GM19240 (cell line): ENCODE data around the gene CPAMD8.
"Not testable (repeated sequence)": the region's sequence is repeated elsewhere in the genome, so short reads cannot be mapped to it uniquely, and the experiment has no call there.

Experiments used
- DNase-seq: peaks from one replicate; pipeline ENCODE4 v3.0.0; 2011; ENCODE audit warnings: low spot score; ENCODE audit not compliant: insufficient read length

CPAMD8 gene

DNA sequence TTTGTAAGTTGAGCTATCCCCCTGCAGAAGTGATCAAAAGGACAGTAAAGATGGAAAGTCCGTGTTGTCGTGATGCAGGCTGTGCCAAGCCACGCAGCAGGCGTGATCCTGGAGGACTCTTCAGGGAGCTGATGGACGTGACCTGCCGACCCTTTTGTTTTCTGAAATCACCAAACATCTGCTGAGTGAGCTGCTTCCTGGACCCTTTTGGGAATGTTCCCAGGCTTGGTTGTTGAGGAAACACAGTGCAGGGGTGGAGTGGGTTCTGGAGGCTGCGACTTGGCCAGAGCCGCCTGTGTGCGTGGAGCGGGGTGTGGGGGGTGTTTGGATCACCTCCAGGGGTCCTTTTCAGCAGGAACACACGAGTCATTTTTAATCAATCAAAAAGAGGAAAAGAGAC lies 15.4 kb upstream of the CPAMD8 start:
- DNase-seq: no peak

DNA sequence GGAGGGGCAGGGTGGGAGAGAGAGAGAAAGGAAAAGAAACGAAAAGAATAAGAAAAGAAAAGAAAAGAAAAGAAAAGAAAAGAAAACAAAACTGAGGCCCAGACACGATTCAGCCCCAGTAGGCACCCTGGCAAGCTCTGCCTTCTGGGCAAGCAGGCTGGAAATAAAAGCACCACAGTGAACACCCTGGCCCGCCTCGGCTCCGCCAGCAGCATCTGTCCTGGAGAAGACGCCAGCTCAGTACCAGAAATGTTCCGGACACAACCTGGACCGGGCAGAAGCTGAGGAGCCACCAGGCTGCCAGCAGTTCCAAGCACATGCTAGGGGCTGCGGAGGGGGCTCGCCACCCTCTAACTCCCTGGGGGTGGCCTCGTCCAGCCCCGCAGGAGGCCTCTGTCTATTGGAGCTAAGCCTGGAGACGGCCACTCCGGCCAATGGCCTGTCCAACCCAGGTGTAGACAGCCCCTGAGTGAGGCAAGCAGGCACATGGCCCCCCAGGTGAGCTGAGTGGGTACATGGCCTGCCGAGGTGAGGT lies 11.4 kb upstream of the CPAMD8 start:
- DNase-seq: no peak

DNA sequence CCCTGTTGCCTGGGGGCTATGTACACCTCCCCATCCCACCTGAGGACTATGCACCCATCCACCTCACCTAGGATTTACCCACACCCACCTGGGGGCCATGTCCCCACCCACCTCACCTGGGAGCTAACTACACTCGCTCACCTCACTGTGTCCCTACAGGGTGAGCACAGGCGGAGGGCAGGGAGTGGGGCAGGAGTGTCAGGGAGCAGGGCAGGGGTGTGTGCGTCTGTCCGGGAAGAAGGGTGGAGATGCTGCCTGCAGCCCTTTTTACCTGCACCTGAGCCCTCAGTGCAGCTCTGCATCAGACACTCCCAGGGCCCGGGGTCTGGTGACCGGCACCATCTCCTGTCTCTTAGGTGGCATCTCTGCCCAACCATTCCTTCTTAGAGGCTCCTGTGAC lies 10.6 kb upstream of the CPAMD8 start:
- DNase-seq: no peak

DNA sequence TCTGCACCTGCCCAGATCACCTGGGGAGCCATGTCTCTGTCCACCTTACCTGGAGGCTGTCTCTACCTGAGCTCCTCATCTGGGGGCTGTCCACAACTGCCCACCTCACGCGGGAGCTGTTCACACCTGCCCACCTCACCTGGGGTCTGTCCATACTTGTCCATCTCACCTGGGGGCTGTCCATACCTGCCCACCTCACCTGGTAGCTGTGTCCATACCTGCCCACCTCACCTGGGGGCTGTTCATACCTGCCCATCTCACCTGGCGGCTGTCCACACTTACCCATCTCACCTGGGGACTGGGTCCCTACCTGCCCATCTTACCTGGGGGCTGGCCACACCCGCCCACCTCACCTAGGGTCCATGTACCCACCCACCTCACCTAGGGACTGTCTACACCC lies 10.0 kb upstream of the CPAMD8 start:
- no peak for DNase-seq

DNA sequence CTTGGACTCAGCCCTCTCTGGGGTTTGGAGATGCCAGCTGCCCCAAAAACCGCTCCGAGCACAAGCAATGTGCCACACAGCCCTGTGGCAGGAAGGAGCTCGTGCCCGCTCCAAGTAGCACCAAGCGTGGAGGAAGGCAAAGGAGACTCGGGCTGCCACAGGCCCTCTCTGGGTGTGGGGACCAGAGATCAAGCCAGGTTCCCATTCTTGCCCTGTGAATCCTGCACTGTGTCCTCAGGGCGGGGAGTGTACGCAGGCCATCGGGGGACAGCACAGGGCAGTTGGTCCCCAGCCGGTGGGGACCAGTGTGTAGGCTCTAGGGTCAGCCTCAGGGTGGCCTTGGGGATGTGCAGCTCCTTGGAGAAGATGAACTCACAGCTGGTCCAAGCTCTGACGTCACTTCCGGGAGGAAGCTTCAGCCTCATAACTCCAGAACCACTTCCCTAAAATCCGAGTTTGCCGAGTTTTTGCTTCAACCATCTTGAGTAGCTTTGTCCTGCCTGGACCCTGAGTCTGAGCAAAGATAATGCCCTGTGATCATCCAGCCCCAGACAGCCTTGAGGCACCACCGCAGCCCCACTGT lies 9.3 kb upstream of the CPAMD8 start:
- DNase-seq: no peak

DNA sequence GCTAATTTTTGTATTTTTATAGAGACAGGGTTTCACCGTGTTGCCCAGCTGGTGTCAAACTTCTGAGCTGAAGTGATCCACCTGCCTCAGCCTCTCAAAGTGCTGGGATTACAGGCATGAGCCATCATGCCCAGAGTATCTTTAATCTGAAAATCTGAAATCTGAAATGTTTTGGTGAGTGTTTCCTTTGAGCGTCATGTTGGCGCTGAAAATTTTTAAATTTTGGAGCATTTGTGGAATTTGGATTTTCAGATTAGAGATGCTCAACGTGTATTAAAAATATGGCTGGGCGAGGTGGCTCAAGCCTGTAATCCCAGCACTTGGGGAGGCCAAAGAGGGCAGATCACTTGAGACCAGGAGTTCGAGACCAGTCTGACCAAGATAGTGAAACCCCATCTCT lies 5.1 kb upstream of the CPAMD8 start:
- no peak for DNase-seq

DNA sequence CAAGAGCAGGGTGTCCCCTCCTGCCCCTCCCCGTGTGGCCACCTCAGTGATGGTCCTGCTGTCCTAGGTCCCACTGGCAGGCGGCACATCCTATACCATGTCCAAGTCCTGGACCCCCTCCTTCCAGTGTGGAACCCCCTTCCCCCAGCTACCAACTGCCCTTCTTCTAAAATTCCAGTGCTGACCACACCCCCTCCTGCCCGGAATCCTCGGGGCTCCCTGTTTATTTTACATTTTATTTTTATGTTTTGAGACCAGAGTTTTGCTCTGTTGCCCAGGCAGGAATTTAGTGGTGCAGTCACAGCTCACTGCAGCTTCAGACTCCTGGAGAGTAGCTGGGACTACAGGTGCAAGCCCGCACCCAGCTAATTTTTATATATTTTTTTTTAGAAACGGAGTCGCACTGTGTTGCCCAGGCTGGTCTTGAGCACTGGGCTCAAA lies 945 bp upstream of the CPAMD8 start:
- no peak for DNase-seq

DNA sequence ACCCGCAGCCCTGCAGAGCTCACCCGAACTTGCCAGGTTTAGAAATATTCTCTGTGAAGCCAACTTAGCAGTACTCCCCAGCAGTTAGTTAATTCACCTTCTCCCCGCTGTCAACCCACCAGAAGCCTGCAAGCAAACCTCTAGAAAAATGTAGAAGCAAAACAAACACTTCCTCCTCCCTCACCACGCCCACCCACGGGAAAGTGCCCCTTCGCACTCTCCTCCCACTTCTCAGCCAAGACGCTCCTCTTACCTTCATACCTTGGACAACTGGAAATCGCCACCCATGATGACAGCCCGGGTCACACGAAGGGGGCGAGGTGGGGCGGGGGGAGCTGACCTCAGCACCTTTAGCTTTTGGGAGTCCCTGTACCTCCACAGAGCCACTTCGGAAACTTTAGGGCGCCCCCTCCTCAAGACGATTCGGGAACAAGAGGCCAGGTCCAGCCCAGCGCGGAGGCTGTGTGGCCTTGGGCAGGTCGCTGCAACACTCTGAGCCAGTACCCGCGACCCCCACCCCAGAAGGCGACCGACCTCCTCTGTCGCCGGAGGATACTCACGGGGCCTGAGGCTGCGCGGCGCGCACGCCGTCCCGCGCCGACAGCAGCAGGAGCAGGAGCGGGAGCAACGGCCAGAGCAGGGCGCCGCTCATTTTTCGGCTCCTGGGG lies 485 bp downstream of the CPAMD8 start:
- DNase-seq: no peak

DNA sequence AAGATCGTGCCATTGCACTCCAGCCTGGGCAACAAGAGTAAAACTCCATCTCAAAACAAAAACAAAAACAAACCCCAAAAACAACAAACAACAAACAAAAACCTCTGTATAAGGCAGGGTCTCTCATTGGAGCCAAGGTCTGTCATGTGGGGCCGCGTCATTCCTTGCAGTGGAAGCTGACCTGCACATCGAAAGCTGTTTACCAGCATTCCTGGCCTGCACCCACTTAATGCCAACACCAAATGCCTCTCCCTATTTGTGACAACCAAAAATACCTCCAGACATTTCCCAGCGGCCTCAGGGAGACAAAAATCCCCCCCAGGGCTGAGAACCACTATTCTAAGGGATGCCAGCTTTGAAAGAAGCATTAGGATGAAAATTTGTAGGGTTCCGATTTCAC lies 1.2 kb downstream of the CPAMD8 start:
- DNase-seq: no peak

DNA sequence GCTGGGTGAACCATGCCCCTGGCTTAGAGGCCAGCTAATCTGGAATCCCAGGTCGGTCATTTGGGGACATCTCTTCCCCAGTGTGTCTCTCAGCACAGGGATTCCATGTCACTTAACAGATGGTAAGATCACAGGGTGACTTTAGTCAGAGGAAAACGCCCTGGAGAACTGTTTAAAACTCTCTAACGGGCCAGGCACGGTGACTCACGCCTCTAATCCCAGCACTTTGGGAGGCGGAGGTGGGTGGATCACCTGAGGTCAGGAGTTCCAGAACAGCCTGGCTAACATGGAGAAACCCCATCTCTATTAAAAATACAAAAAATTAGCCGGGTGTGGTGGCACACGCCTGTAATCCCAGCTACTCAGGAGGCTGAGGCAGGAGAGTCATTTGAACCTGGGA lies 1.7 kb downstream of the CPAMD8 start:
- DNase-seq: not testable (repeated sequence)

DNA sequence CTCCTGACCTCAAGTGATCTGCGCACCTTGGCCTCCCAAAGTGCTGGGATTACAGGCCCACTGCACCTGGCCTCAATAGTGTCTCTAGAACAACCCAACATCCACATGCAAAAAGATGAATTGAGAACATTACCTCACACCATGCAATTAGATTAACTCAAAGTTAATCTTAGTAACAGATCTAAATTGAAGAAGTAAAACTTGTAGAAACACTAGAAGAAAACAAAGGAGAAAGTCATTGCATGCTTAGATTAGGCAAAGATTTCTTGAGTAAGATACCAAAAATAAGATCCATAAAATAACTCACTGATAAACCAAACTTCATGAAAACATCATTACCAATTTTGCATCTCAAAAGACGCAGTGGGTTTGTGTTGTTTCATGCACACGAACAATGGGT lies 2.8 kb downstream of the CPAMD8 start:
- DNase-seq: no peak

DNA sequence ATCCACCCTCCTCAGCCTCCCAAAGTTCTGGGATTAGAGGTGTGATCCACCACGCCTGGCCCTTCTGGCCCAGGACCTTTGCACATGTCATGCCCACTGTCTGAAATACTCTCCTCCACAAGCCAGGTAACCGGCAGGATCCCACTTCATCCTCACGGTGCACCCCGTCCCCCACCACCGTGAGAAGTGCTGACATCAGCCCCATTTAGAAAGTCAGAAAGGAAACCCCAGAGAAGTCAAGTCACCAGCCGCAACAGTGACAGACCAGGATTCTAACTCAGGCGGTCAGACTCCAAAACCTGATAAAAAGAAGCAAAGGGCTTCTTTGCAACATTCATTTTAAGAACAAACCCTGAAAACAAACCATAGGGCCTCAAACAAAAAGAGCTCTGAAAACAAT lies 3.9 kb downstream of the CPAMD8 start:
- no peak for DNase-seq

DNA sequence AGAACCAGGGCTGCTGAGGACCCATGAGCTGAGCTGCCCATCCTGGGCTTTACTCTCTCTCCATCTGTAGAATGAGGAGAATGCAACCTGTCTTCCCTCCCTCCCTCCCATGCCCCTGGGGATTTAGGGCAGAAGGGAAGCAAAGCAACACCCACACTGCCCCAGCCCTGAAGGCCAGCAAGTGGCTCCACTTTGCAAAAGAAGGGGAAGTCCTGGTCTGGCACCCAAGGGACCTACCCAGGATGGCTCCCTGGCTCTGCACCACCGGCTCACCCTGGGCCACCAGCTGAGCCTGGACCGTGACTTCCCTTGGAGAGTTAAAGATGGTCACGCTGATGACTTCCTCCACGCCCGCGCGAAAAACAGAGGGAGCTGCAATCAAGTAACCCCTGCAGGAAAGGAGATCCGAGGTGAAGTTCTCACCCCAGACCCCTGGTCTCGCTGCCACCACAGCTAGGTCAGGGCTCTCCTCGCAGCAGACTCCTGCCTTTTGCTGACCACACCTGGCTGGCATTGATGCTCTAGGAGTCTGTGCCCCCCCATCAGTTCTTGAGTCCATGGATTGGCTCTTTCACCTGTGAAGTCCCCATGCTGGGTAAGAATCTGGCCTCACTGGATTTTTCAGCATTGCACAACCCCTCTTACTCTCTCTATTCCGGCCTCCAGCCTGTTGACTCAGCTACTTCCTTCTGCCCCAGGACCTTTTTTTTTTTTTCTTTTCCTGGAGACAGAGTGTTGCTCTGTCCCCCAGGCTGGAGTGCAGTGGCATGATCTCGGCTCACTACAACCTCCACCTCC lies 4.6 kb downstream of the CPAMD8 start:
- no peak for DNase-seq

DNA sequence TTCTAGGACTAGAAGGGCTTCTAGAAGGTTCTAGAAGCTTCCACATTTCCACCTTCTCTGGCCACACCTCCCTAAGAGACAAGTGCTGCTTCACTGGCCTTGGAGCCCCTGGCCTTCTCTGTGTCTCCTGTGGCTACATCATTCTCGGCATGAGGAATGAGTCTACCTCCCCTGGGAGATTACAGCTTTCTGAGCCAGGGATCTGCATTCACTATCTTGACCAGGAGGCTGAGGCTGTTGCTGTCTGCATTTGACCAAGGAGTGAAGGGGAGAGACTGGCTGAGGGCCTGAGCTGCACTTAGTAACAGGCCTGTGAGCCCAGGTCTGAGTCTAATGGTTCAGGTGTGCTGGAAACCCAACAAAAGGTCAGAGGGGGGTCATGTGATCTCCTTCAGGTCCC lies 5.3 kb downstream of the CPAMD8 start:
- DNase-seq: no peak

DNA sequence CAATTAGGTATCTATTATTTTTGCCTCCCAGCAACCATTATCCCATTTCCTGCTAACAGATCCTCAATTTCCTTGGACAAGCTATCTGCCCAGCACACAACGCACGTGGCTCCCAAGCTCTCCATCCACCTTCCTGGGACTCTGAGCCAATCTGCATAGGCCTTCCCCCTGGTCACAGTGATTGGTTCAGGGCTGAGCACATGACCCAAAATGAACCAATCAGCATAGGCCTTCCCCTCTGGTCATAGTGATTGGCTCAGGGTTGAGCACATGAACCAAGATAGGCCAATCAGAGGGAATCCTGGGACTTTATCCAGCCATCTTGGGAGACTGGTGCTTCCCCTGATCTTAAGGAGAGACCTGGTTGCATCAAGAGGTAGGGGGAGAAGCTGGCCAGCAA lies 5.8 kb downstream of the CPAMD8 start:
- DNase-seq: no peak

DNA sequence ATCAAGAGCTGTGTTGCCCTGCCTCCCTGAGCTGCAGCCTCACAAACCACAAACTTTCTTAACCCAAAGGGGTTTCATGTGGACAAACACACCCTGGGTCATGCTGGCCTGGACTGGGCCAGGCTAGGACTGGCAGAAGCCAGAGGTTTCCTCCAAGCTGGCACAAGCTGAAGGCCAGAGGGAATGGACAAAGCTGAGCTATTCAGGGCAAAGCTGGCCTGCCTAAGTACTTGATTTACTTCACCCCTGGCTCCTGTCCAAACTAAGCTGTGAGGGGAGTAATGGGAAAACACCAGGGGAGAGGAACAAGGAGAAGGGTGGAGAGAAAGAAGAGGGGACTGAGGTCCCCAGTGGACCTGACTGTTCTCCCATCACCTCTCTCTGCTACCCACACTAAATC lies 6.2 kb downstream of the CPAMD8 start:
- DNase-seq: no peak

DNA sequence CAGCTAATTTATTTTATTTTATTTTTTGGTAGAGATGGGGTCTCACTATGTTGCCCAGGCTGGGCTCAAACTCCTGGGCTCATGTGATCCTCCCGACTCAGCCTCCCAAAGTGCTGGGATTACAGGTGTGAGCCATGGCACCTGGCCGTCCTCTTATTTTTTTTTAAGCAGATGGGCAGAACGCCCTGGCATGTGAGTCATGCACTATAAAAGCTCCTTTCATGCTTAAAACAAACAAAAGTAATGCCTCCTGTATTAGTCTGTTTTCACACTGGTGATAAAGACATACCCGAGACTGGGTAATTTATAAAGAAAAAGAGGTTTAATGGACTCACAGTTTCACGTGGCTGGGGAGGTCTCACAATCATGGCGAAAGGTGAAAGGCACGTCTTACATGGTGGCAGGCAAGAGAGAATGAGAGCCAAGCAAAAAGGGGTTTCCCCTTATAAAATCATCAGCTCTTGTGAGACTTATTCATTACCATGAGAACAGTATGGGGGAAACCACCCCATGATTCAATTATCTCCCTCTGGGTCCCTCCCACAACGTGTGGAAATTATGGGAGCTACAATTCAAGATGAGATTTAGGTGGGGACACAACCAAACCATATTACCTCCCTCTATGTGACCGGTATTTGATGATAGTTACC lies 12.3 kb downstream of the CPAMD8 start:
- not testable (repeated sequence) for DNase-seq

DNA sequence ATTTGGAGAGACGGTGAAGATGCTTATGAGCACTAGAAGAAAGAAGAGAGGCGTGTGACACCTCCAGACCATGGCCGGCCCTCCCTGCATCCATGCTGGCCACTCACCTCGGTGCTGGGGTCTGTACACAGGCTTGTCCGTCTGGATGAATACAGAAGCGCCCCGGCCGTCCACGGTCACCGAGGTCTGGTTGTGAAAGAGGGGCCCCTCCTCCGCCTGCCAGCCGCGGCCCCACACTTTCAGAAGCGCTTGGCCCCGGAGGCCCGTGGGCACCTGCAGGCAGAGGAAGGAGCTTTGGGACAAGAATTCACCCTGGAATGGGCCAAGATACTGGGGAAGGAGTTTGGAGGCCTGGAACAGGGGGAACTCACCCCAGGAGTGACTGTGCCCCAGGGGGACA lies 15.1 kb downstream of the CPAMD8 start:
- no peak for DNase-seq

DNA sequence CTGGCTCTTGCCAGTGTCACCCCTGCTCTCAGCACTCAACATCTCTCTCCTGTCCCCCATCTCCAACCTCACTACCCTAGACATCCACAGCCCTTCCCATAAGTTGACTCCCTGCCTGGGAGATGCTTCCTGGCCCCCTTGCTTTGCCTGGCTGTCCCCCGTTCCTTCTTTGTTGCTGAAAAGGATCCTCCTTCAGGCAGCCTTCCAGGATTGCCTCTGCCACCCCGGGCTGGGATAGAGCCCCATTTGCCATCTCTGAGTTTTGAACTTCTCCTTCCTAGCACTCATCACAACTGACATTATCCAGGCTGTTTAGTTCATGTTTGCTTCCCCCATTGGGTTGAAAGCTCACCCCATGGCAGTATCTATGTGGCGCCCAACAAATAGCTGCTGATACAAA lies 20.0 kb downstream of the CPAMD8 start:
- DNase-seq: no peak

DNA sequence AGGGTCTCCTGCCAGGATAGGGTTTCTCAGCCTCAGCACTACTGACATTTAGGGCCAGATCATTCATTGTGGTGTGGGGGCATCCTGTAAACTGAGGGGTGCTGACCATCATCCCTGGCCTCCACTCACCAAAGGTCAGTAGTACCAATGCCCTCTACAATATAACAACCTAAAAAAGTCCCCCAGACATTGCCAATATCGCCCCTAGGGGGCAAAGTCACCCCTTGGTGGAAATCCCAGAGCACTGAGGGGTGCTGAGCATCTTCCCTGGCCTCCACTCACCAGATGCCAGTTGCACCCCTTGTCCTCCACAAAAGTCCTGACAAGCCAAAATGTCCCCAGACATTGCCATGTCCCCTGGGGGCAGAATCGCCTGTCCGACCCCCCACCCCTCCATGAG lies 21.6 kb downstream of the CPAMD8 start:
- DNase-seq: no peak

DNA sequence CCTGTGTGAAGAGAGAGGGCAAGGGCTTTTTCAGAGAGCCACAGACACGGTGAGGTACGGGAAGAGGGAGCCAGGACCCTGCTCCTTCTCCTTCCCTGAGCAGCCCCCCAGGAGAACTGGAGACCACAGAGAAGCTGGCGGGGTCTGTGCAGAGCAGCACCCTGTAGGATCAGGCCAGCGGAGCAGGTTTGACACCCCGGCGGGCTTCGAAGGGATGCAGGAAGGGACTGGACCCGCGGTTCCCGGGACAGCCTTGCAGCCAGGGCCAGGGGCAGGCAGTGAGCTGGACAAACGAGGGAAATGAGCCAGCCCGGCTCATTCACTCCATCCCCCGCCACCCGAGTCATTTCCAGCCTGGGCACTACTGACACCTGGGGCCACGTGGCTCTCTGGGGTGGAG lies 22.2 kb downstream of the CPAMD8 start:
- DNase-seq: no peak

DNA sequence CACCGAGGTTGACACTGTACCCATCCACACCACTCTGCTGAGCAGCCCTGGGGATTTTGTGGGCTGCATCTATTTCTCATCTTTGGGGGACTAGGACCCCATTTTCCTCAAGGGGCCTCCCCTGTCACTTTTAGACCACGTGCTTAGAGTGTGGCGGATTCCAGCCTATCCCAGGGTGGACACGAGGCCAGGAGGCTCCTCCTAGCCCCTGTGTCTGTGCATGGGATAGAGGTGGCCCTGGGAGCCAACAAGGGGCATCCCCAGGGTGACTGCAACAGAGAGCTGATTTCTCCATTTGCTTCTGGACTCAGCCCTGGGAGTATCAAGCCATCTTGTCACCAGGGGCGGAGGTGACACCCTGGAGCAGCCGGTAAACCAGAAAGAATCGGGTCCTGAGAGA lies 24.2 kb downstream of the CPAMD8 start:
- no peak for DNase-seq
